Lung (tissue), 12 donors: ENCODE measurements around the gene MRTFA. TPM values are rescaled to one million over a fixed set of nuclear protein-coding genes. Genes with fewer than 3 reads are reported as not detected.
A peak's percentile ranks its signal among the peaks of the same experiment; 100 is the strongest.

Experiments used
- ATAC-seq: fragments of 200-7000 bp; cut with Tn5 transposase; one replicate; pipeline ENCODE4 v1.9.1; 2020; ENCODE audit warnings: moderate number of reproducible peaks; ENCODE audit not compliant: insufficient read depth, low FRiP score
- DNase-seq, 3 donors: peaks; one replicate each; pipeline ENCODE4 v3.0.0-alpha.2; 2013 to 2017
- H3K27ac ChIP-seq, 2 donors: one replicate each; pipeline ENCODE4 v1.5.1; 2013; ENCODE audit warnings: mild to moderate bottlenecking in 2 of 2, moderate library complexity in 2 of 2, control low read depth in 1 of 2, inconsistent platforms in 1 of 2, low read depth in 1 of 2, low read length in 1 of 2
- H3K27me3 ChIP-seq, 3 donors: one replicate each; pipeline ENCODE4 v1.5.1; 2013; ENCODE audit warnings: low read length in 2 of 3; ENCODE audit not compliant: control insufficient read depth in 3 of 3, insufficient read depth in 3 of 3
- H3K36me3 ChIP-seq, 4 donors: one replicate each; pipeline ENCODE4 v1.5.1; 2013; ENCODE audit warnings: low read length in 4 of 4, mild to moderate bottlenecking in 1 of 4, moderate library complexity in 1 of 4; ENCODE audit not compliant: control insufficient read depth in 4 of 4, insufficient read depth in 4 of 4
- H3K4me1 ChIP-seq, 5 donors: one replicate each; pipeline ENCODE4 v1.5.1; 2013; ENCODE audit warnings: low read length in 5 of 5, mild to moderate bottlenecking in 2 of 5, moderate library complexity in 1 of 5; ENCODE audit not compliant: control insufficient read depth in 5 of 5, insufficient read depth in 5 of 5
- H3K4me3 ChIP-seq: one replicate; pipeline ENCODE4 v1.5.1; 2013; ENCODE audit warnings: mild to moderate bottlenecking, control low read depth, moderate library complexity
- H3K9ac ChIP-seq, 2 donors: one replicate each; pipeline ENCODE4 v1.5.1; 2013; ENCODE audit warnings: low read length in 2 of 2, control low read depth in 1 of 2; ENCODE audit not compliant: insufficient read depth in 1 of 2
- H3K9me3 ChIP-seq, 4 donors: one replicate each; pipeline ENCODE4 v1.5.1; 2013; ENCODE audit warnings: low read length in 3 of 4, mild to moderate bottlenecking in 1 of 4, moderate library complexity in 1 of 4; ENCODE audit not compliant: control insufficient read depth in 4 of 4, insufficient read depth in 3 of 4
- CTCF ChIP-seq: IDR thresholded peaks from 2 replicates; pipeline ENCODE4 v1.5.1; 2012; ENCODE audit warnings: mild to moderate bottlenecking; ENCODE audit errors: control extremely low read depth, extremely low read depth
- whole genome bisulfite sequencing, 2 donors: extraction: QIAGEN DNeasy Blood & Tissue Kit; methylation state at CpG; one replicate each; pipeline ENCODE4 v1.1.7; 2013; 5-methylcytosine and 5-hydroxymethylcytosine counted together
- polyA plus RNA-seq, 2 donors: library from polyadenylated mRNA; stranded (reverse); fragments of 200-250 nt; gene quantifications; one replicate each; pipeline ENCODE4 v1.2.1, GENCODE V29; 2013
- total RNA-seq, 2 donors: library from RNA; depleted of rRNA in 1 of 2; stranded (reverse); fragments of >200 nt in 1 of 2; gene quantifications; one replicate each; pipeline ENCODE4 v1.2.1, GENCODE V29; 2014 to 2021
- donor health status: control.
- donor health status: control.
- donor health status: Bipolar disorder and iron deficiency.
- donor health status: healthy.
- donor health status: DM: yes; HTN: yes; CAD: no.

MRTFA gene
- total and polyA plus RNA-seq, 4 donors = 26.3 to 64.0 (median 40.1) TPM

- no peaks in the 10 kb centered on the region for H3K27me3 ChIP-seq
- H3K9ac ChIP-seq = peak overlapping the region in 1 of 2 donors; percentile 20
- H3K4me1 ChIP-seq = peaks cover 0 to 24% (median 17%) of the 10 kb centered on the region in 5 donors
- TF ChIP-seq CTCF = no peak
- H3K27ac ChIP-seq = peak overlapping the region in 1 of 2 donors; percentile 20
- no peak for DNase-seq
- H3K9me3 ChIP-seq = no peaks in the 10 kb centered on the region
- H3K36me3 ChIP-seq = peaks cover 0 to 1% (median 0%) of the 10 kb centered on the region in 4 donors
- WGBS, 2 donors = 50 to 71% methylated on average over 12 of the region's 12 CpGs
- ATAC-seq = no peak
- no peak overlapping the region for H3K4me3 ChIP-seq
Measured at GRCh38 chr22:40485813-40486667, 150.5 kb downstream of the MRTFA start.

- Histone ChIP-seq H3K27ac (no peak overlapping the region), H3K9me3 (no peaks in the 10 kb centered on the region), H3K36me3 (peaks cover 0 to under 1% (median 0%) of the 10 kb centered on the region in 4 donors), H3K27me3 (no peaks in the 10 kb centered on the region), H3K4me3 (no peak overlapping the region), H3K9ac (no peak overlapping the region), H3K4me1 (peaks cover 0 to 24% (median 17%) of the 10 kb centered on the region in 5 donors)
- ATAC-seq = no peak
- 60 to 69% methylated on average over 7 of the region's 7 CpGs for WGBS, 2 donors
- DNase-seq = peak; percentile 54 to 88 (median 86)
- TF ChIP-seq CTCF = no peak
Measured at GRCh38 chr22:40484906-40485669, 151.4 kb downstream of the MRTFA start.

GRCh38 chr22:40482886-40483285 lies 153.6 kb downstream of the MRTFA start:
- H3K27ac ChIP-seq = no peak overlapping the region
- H3K9ac ChIP-seq = no peak overlapping the region
- H3K27me3 ChIP-seq = no peaks in the 10 kb centered on the region
- no peak overlapping the region for H3K4me3 ChIP-seq
- no peak for DNase-seq
- no peak for ATAC-seq
- no peak for TF ChIP-seq CTCF
- H3K4me1 ChIP-seq = peaks cover 0 to 30% (median 18%) of the 10 kb centered on the region in 5 donors
- no peaks in the 10 kb centered on the region for H3K36me3 ChIP-seq
- H3K9me3 ChIP-seq = no peaks in the 10 kb centered on the region
- WGBS, 2 donors = 92 to 96% methylated on average over 5 of the region's 5 CpGs
